ENCODE measurements around the gene EIF3M.

GRCh38 chr11:32615422-32615821 is 31.8 kb downstream of the EIF3M start:
- TF ChIP-seq CTCF (conservative IDR thresholded peaks at IDR 0.05 in 1 of 2, IDR thresholded peaks at IDR 0.05 in 1 of 2; ENCODE audit: low read depth in 1 of 2, low read length in 2 of 2) = peak in 1 of 2 donors; percentile 25
- TF ChIP-seq EZH2 (IDR thresholded peaks at IDR 0.05; ENCODE audit: low read length, missing control alignments) = no peak
